Stimulated activated CD4-positive, alpha-beta T cell treated with anti-CD3 and anti-CD28 coated beads, Interleukin-4, amount 100 ng/mL, for 24 hours (primary cell): ENCODE data around the gene CXCL6.

Experiments used
- DNase-seq: peaks from one replicate; pipeline ENCODE4 v3.0.0-alpha.2; 2020

The CXCL6 gene

GRCh38 chr4:73869130-73870055 is 32.9 kb downstream of the CXCL6 start, which contains the start of gene CXCL1:
Gene CXCL1 (plus strand): TSS chr4:73869393. CDS start chr4:73869471, 78 bp downstream.
- no peak for DNase-seq

GRCh38 chr4:73870260-73870659 is 33.8 kb downstream of the CXCL6 start:
- DNase-seq = no peak

- DNase-seq = no peak
These were observed 34.3 kb downstream of the CXCL6 start for GRCh38 chr4:73870768-73871167.

GRCh38 chr4:73871511-73872310 is 35.2 kb downstream of the CXCL6 start:
- DNase-seq = no peak

GRCh38 chr4:73872316-73873108 is 36.0 kb downstream of the CXCL6 start:
- DNase-seq = no peak

- DNase-seq = no peak
These were observed 37.9 kb downstream of the CXCL6 start for GRCh38 chr4:73874386-73874785.

- no peak for DNase-seq
These were observed 38.9 kb downstream of the CXCL6 start for GRCh38 chr4:73875401-73875800.

- no peak for DNase-seq
These were observed 46.8 kb downstream of the CXCL6 start for GRCh38 chr4:73883306-73883705.

- DNase-seq = no peak
These were observed 49.2 kb downstream of the CXCL6 start for GRCh38 chr4:73885574-73886267.
